ENCODE results near the gene CNTNAP2.

- no peak for TF ChIP-seq CTCF (IDR thresholded peaks at IDR 0.05)
- TF ChIP-seq POLR2A (IDR thresholded peaks at IDR 0.05), result no peak
Measured at GRCh38 chr7:148410905-148411304, 2294.3 kb downstream of the CNTNAP2 start.

Measured in tibial nerve (tissue), 3 donors.